ENCODE measurements around the gene CAPN7. TPM values are rescaled to one million over a fixed set of nuclear protein-coding genes. Genes with fewer than 3 reads are reported as not detected.
"Not testable (repeated sequence)": the region's sequence is repeated elsewhere in the genome, so short reads cannot be mapped to it uniquely, and the experiment has no call there.

Gene CAPN7
- total and polyA plus RNA-seq, 5 donors, result 13.2 to 33.7 (median 28.9) TPM

GRCh38 chr3:15174953-15175352, 31.1 kb upstream of the CAPN7 start:
- peak; percentile 59 to 78 for ATAC-seq
- 48% methylated on average over 8 of the region's 8 CpGs for WGBS
- H3K9me3 ChIP-seq (ENCODE audit: control insufficient read depth, low read length), result no peaks in the 10 kb centered on the region
- intact Hi-C loops (cut with DNase I), result no loop called here
- peak overlapping the region; percentile 53 for H3K27ac ChIP-seq (ENCODE audit: low read length)
- H3K27me3 ChIP-seq (ENCODE audit: control insufficient read depth, insufficient read depth), result no peaks in the 10 kb centered on the region
- peak in 1 of 3 donors; percentile 17 for DNase-seq
- no peak overlapping the region for H3K4me3 ChIP-seq (ENCODE audit: low read length)
- peaks cover 2% of the 10 kb centered on the region for H3K4me1 ChIP-seq (ENCODE audit: control insufficient read depth, insufficient read depth, low read length)

GRCh38 chr3:15175605-15176004, 30.4 kb upstream of the CAPN7 start:
- Histone ChIP-seq H3K4me3 (ENCODE audit: low read length) (no peak overlapping the region), H3K27me3 (ENCODE audit: control insufficient read depth, insufficient read depth) (no peaks in the 10 kb centered on the region), H3K27ac (ENCODE audit: low read length) (no peak overlapping the region), H3K9me3 (ENCODE audit: control insufficient read depth, low read length) (no peaks in the 10 kb centered on the region), H3K4me1 (ENCODE audit: control insufficient read depth, insufficient read depth, low read length) (peaks cover 2% of the 10 kb centered on the region)
- WGBS, result 98% methylated on average over 1 of the region's 1 CpG
- ATAC-seq (peak in 1 of 2 donors; percentile 49), DNase-seq (no peak)
- intact Hi-C loops (cut with DNase I), result no loop called here

- no peaks in the 10 kb centered on the region for H3K27me3 ChIP-seq (ENCODE audit: control insufficient read depth, insufficient read depth)
- no peak for ATAC-seq
- peaks cover 2% of the 10 kb centered on the region for H3K4me1 ChIP-seq (ENCODE audit: control insufficient read depth, insufficient read depth, low read length)
- WGBS, result 33% methylated on average over 6 of the region's 6 CpGs
- H3K9me3 ChIP-seq (ENCODE audit: control insufficient read depth, low read length), result no peaks in the 10 kb centered on the region
- intact Hi-C loops (cut with DNase I), result no loop called here
- DNase-seq, result no peak
- H3K27ac ChIP-seq (ENCODE audit: low read length), result no peak overlapping the region
- H3K4me3 ChIP-seq (ENCODE audit: low read length), result no peak overlapping the region
Observed at GRCh38 chr3:15180042-15180611, 25.9 kb upstream of the CAPN7 start.

- intact Hi-C loops (cut with DNase I), result no loop called here
- Histone ChIP-seq H3K27me3 (ENCODE audit: control insufficient read depth, insufficient read depth) (no peaks in the 10 kb centered on the region), H3K4me1 (ENCODE audit: control insufficient read depth, insufficient read depth, low read length) (peaks cover 2% of the 10 kb centered on the region), H3K27ac (ENCODE audit: low read length) (no peak overlapping the region), H3K4me3 (ENCODE audit: low read length) (no peak overlapping the region), H3K9me3 (ENCODE audit: control insufficient read depth, low read length) (no peaks in the 10 kb centered on the region)
- ATAC-seq (no peak), DNase-seq (no peak)
- 79% methylated on average over 1 of the region's 1 CpG for WGBS
Observed at GRCh38 chr3:15181511-15181910, 24.5 kb upstream of the CAPN7 start.

GRCh38 chr3:15181963-15182362, 24.1 kb upstream of the CAPN7 start:
- intact Hi-C loops (cut with DNase I), result no loop called here
- ATAC-seq (no peak), DNase-seq (no peak)
- Histone ChIP-seq H3K27me3 (ENCODE audit: control insufficient read depth, insufficient read depth) (no peaks in the 10 kb centered on the region), H3K9me3 (ENCODE audit: control insufficient read depth, low read length) (no peaks in the 10 kb centered on the region), H3K4me3 (ENCODE audit: low read length) (no peak overlapping the region), H3K27ac (ENCODE audit: low read length) (no peak overlapping the region), H3K4me1 (ENCODE audit: control insufficient read depth, insufficient read depth, low read length) (peaks cover 2% of the 10 kb centered on the region)
- WGBS, result 39% methylated on average over 1 of the region's 1 CpG

GRCh38 chr3:15183011-15183410, 23.0 kb upstream of the CAPN7 start:
- Histone ChIP-seq H3K27ac (ENCODE audit: low read length) (no peak overlapping the region), H3K27me3 (ENCODE audit: control insufficient read depth, insufficient read depth) (no peaks in the 10 kb centered on the region), H3K4me1 (ENCODE audit: control insufficient read depth, insufficient read depth, low read length) (peaks cover 2% of the 10 kb centered on the region), H3K4me3 (ENCODE audit: low read length) (no peak overlapping the region), H3K9me3 (ENCODE audit: control insufficient read depth, low read length) (no peaks in the 10 kb centered on the region)
- intact Hi-C loops (cut with DNase I), result no loop called here
- DNase-seq (no peak), ATAC-seq (no peak)
- WGBS, result 77% methylated on average over 2 of the region's 2 CpGs

GRCh38 chr3:15185404-15185803, 20.6 kb upstream of the CAPN7 start:
- no peaks in the 10 kb centered on the region for H3K9me3 ChIP-seq (ENCODE audit: control insufficient read depth, low read length)
- intact Hi-C loops (cut with DNase I), result no loop called here
- DNase-seq (no peak), ATAC-seq (no peak)
- WGBS, result 78% methylated on average over 2 of the region's 2 CpGs
- H3K4me1 ChIP-seq (ENCODE audit: control insufficient read depth, insufficient read depth, low read length), result no peaks in the 10 kb centered on the region
- H3K4me3 ChIP-seq (ENCODE audit: low read length), result no peak overlapping the region
- no peaks in the 10 kb centered on the region for H3K27me3 ChIP-seq (ENCODE audit: control insufficient read depth, insufficient read depth)
- no peak overlapping the region for H3K27ac ChIP-seq (ENCODE audit: low read length)

- H3K27me3 ChIP-seq (ENCODE audit: control insufficient read depth, insufficient read depth), result no peaks in the 10 kb centered on the region
- ATAC-seq (no peak), DNase-seq (no peak)
- H3K9me3 ChIP-seq (ENCODE audit: control insufficient read depth, low read length), result no peaks in the 10 kb centered on the region
- H3K27ac ChIP-seq (ENCODE audit: low read length), result no peak overlapping the region
- H3K4me1 ChIP-seq (ENCODE audit: control insufficient read depth, insufficient read depth, low read length), result no peaks in the 10 kb centered on the region
- 88% methylated on average over 1 of the region's 1 CpG for WGBS
- intact Hi-C loops (cut with DNase I), result no loop called here
- H3K4me3 ChIP-seq (ENCODE audit: low read length), result no peak overlapping the region
Observed at GRCh38 chr3:15186101-15186476, 20.0 kb upstream of the CAPN7 start.

GRCh38 chr3:15186477-15187164, 19.4 kb upstream of the CAPN7 start:
- H3K27me3 ChIP-seq (ENCODE audit: control insufficient read depth, insufficient read depth); H3K4me3 ChIP-seq (ENCODE audit: low read length); H3K27ac ChIP-seq (ENCODE audit: low read length); intact Hi-C loops (cut with DNase I); ATAC-seq; H3K9me3 ChIP-seq (ENCODE audit: control insufficient read depth, low read length); H3K4me1 ChIP-seq (ENCODE audit: control insufficient read depth, insufficient read depth, low read length); DNase-seq: not testable (repeated sequence)
- WGBS, result 94% methylated on average over 15 of the region's 33 CpGs

- Histone ChIP-seq H3K9me3 (ENCODE audit: control insufficient read depth, low read length) (no peaks in the 10 kb centered on the region), H3K27ac (ENCODE audit: low read length) (no peak overlapping the region), H3K27me3 (ENCODE audit: control insufficient read depth, insufficient read depth) (no peaks in the 10 kb centered on the region), H3K4me1 (ENCODE audit: control insufficient read depth, insufficient read depth, low read length) (no peaks in the 10 kb centered on the region), H3K4me3 (ENCODE audit: low read length) (no peak overlapping the region)
- WGBS, result 87% methylated on average over 3 of the region's 3 CpGs
- DNase-seq (no peak), ATAC-seq (no peak)
- intact Hi-C loops (cut with DNase I), result loop anchor here in 1 of 4 donors (5.0 kb wide), 1 partner anchor 210 kb away; no protein-coding TSS in a partner anchor
Observed at GRCh38 chr3:15197340-15198029, 8.6 kb upstream of the CAPN7 start.

- WGBS, result 67% methylated on average over 3 of the region's 3 CpGs
- ATAC-seq, result no peak
- no peak overlapping the region for H3K4me3 ChIP-seq (ENCODE audit: low read length)
Observed at GRCh38 chr3:15198686-15199085, 7.4 kb upstream of the CAPN7 start.

More at GRCh38 chr3:15198686-15199085, 7.4 kb upstream of the CAPN7 start:
- no peaks in the 10 kb centered on the region for H3K27me3 ChIP-seq (ENCODE audit: control insufficient read depth, insufficient read depth)
- intact Hi-C loops (cut with DNase I), result loop anchor here in 1 of 4 donors (5.0 kb wide), 1 partner anchor 209 kb away; no protein-coding TSS in a partner anchor
- no peak overlapping the region for H3K27ac ChIP-seq (ENCODE audit: low read length)
- H3K4me1 ChIP-seq (ENCODE audit: control insufficient read depth, insufficient read depth, low read length), result no peaks in the 10 kb centered on the region
- H3K9me3 ChIP-seq (ENCODE audit: control insufficient read depth, low read length), result no peaks in the 10 kb centered on the region
- DNase-seq, result no peak
